ENCODE measurements around the gene FHAD1.
A peak's percentile ranks its signal among the peaks of the same experiment; 100 is the strongest.

The FHAD1 gene

DNA sequence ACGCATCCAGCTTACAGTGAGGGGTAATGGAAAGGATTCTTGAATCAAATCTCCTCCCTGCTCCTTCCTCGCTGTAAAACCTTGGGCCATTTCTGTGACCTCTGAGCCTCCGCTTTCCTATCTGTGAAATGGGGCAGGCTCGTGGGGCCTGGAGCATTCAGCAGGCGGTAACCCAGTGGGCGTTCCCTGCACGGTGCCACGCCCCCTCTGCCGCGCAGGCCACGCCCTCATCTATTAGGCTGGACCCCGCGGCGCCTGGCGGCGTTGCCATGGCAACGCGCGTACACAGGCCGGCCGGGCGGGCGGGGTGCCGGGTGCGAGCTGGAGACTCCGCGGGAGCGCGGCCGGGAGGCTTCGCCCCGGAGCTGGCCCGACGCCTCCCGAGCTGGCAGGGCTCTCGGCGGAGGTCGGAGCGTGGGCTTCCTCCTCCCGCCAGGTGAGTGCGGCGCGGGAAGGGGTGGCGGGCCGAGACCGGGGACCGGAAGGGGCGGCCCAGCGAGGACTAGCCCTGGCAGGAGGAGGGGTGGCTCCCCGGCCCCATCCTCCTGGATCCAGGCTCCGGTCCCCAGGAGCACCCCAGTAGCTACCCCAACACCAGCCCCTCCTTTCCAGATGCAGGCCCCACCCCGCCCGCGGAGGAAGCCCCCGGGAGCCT lies at the start of gene FHAD1:
FHAD1 (plus strand) TSS at position 264 of the 655 bp plus-strand sequence. CDS start 4,562 bp downstream, outside the sequence.
- DNase-seq (ENCODE audit: low read depth in 2 of 2) = peak in 1 of 2 donors; percentile 45

DNA sequence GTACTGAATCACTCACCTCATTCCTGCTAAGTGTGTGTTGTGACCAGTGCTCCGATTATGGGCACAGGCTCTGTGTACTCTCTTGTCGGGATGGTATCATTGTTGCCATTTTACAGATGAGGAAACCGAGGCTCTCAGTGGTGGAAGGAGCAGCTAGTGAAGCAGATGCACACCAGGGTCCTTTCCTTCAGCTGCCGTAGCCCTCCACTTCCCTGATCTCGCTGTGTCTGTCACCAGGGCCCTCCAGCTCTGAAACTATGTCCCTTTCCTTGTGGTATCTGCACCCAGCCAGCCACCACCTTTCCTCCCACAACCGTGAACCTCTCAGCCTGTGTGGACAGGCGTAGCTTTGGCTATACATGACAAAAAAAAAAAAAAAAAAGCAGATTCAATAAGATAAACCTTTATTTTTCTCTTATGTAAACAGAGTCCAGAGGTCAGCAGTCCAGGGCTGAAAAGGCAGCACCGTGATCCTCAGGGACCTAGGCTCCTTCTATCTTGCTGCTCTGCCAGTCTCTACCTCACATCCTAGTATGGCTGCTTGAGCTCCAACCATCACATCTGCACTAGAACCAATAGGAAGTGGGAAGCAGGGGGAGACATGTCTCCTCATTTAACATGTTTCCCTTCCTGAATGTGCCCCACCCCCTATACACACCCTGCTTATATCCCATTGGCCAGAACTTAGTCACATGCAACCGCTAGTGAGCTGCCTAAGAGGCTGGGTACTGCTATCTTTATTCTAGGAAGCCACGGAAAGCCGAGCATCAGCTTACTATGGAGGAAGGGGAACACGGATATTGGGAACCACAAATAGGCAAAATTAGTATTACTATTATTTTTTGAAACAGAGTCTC lies 49.2 kb upstream of the FHAD1 start:
- no peak for DNase-seq (ENCODE audit: low read depth in 2 of 2)

DNA sequence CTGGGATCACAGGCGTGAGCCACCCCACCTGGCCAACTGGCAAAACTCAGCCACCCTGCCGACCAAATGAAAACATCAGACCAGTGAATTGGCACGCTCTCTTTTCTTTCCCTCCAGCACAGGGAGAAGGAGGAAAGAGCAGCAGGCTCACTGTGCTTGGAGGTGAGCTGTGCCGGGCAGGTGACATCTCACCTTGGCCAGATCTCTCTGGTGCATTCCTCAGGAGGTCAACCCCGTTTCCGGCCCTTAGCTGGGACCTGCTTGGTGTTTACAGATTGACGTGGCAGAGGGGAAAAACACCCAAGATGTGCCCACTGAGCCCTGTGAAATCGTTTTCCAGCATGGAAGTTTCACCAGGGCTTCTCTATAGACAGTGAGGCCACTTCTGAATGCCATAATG lies 48.3 kb upstream of the FHAD1 start:
- DNase-seq (ENCODE audit: low read depth in 2 of 2) = no peak

DNA sequence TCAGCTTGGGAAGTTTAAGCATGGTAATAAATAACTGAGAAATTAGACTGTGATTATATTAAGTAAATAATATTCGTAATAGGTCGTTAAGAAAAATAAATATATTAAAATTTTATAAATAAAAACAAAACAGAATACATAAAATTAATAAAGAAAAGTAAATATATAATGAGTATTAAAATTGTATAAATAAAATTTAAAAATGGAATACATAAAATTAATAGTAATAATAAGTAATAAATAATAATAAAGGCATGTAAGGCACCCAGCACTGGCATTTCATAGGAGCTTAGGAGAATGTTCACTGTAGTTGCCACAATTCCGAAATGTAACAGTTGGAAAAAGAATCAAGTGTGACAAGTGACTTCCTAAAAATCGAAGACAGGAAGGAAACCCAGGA lies 45.8 kb upstream of the FHAD1 start:
- DNase-seq (ENCODE audit: low read depth in 2 of 2) = no peak

DNA sequence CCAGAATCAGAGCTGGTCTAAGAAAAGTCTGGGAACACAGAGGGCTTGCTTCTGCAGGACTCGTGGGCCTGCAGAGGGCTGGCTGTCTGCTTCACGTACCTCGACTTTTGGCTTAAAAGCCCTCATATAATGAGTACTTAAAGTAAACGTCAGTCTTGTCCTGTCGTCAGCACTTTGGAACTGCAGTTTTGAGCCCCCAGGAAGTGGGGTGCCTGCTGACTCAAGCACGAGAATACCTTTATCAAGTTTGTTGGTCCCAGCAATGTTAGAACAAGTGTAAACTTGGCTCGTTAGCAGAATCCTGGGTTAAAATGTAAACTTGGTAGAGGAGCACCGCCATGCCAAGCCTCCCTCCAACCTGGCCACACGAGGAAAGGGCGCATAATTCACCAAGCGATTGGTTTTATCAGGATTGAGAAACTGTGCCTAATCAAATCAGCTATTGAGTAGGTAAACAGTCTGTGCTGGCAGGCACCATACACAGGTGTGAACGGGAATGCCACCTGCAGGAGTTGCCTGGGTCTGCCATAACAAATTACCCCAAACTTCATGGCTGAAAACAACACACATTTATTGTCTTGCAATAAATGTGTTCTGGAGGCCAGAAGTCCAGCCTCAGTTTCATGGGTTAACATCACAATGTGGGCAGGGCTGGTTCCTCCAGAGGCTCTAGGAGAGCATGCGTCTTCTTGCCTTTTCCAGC lies 45.0 kb upstream of the FHAD1 start:
- no peak for DNase-seq (ENCODE audit: low read depth in 2 of 2)

DNA sequence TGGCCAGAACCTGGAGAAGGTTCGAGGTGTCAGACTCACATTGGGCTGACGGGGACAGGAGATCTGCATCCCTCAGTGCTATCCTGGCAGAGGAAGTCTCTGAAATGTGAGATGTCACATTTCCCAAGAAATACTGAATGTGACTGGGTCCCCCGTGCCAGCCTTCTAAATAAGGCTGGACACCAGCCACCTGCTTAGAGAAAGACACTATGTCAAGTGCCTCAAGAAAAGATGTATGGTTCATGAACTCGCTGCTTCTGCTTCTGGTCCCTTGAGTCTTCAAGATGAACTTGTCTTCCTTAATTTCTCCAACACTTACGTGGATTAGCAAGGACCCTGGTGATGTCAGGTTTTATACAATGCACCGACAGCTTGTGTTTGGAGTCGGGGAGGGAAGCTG lies 42.1 kb upstream of the FHAD1 start:
- no peak for DNase-seq (ENCODE audit: low read depth in 2 of 2)

DNA sequence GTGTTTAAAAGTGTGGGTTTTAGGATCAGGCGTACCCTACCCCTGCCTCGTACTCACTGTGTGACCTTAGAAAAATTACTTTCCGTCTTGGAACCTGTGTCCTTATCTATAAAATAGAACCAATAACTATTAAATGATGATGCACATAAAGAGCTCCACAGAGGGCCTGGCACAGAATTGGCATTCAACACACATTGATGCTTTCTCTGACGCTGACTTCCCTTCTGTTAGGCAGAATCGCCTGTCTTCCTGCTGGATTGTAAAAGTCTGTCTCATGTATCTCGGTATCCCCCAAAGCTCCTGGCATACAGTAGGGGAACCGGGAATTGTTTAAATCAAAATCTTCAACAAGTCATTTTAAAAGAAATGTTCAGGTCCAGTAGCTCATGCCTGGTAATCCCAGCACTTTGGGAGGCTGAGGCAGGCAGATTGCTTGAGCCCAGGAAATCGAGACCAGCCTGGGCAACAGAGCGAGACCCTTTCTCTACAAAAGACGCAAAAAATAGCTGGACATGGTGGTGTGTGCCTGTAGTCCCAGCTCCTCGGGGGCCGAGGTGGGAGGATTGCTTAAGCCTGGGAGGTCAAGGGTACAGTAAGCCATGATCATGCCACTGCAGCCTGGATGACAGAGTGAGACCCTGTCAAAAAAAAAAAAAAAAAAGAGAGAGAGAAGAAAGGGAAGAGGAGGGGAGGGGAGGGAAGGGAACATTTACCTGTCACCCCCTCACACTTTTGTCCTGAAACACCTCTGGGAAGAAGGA lies 41.3 kb upstream of the FHAD1 start:
- DNase-seq (ENCODE audit: low read depth in 2 of 2) = no peak

DNA sequence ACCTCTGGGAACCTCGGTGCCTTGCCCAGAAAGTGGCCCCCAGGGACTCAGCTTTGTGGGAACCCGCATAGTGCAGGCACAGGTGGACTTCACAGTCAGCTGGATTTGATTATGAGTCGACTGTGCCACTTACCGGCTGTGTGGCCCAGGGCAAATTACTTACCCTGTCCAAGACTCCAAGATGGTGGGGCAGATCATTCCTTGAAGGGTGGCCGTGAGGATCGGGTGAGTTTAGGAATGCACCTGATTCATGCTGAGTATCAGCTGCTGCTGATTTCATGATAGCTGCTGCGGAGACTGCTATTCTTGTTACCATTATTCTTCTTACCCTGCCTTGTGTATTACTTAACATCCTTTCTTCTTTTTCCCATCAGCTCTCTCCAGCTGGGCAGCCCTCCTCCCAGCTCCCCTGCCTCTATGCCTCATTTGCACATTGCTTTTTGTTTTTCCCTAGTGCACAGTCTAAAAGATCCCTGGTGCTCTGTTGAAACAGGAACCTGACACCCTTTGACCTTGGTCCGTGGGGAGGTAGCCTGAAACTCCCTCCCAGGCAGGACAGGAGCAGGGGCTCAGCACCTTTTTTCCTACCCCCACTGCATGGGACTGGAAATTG lies 40.5 kb upstream of the FHAD1 start:
- no peak for DNase-seq (ENCODE audit: low read depth in 2 of 2)

DNA sequence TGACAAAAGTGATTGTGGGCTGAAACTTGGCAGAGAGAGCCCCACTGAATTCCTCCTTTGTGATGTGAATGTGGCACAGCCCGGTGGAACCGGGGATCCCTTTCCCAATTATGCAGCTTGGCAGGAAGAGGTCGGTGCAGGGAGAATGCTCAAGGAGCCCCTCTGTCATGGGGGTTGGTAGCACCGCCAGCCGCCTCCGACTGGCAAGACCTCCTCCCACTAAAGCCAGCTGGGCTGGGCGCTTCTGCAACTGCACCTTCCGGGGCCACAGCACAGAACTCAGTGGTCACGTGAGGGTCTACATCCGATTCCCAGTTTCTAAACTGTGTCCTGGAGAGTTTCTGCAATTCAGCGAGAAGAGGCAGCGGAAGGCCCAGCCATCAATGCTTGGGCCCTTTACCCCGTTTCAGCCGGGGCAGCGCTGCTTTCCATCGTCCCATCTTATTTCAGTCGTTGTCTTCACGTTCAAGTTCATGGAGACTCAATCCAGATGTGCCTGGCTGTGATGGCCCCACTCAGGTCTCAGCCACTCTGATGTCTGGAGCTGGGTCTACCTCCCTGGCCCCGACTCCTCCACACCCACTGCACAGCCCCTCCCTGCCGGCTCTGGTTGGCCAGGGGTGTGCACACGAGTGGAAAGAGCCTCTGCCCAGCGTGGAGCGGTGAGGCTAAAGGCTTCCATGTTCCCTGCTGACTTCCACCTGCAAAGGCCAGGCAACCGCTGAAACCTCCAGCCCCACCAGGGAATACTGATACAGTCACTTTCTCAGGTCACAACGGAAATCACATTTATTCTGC lies 39.8 kb upstream of the FHAD1 start:
- DNase-seq (ENCODE audit: low read depth in 2 of 2) = no peak

DNA sequence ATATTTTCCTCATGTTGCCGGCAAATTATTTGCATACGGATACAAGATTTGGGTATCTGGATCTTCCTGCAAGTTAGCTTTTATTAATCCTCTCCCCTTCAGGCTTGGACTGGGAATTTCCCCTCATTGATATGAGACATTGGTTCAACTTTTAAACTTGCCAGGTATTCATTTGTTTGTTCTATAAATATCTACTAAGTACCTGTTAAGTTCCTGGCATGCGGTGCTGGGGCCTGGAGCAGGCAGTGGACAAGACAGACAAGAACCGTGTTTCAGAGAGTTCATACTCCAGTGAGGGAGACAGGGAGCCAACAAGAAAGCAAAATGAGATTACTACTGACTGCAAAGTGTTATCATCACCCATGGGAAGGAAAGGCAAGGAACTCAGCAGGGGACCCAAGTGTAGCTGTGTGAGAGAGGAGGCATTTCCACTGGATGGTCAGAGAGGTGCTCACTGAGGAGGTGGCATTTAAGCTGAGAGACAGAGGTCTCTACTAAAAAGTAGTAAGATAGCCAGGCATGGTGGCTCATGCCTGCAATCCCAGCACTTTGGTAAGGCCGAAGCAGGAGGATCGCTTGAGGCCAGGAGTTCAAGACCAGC lies 39.1 kb upstream of the FHAD1 start:
- no peak for DNase-seq (ENCODE audit: low read depth in 2 of 2)

DNA sequence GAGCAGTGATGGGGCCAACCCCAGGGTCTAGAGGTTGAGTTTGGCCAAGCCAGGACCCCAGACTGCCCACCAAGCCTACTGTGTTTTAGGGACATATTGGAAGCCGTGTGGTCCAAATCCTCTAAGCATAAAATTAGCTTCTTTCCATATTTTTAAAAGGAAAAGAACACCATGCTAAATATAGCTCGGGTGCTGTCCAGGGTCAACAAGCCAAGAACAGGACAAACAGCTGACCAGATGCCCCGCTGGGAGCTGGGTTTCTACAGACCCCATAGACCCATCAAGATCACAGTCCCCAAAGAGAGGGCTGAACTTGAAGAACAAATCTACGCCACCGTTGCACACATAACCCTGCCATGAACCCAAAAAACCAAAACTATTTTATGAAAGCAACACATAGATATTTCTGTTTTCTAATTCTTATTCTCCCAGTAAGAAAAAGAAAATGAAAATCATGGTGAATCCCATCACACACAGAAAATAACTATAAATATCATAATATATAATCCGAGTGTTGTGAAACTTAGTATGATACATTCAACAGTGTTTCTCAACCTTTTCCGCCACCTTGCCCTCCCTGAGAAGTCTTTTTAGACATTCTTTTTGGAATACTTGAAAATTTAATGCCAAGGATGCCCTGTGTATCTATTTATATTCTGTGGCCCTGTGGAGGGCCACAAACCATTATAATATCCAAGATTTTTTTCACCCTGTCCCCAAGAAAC lies 36.2 kb upstream of the FHAD1 start:
- DNase-seq (ENCODE audit: low read depth in 2 of 2) = no peak

DNA sequence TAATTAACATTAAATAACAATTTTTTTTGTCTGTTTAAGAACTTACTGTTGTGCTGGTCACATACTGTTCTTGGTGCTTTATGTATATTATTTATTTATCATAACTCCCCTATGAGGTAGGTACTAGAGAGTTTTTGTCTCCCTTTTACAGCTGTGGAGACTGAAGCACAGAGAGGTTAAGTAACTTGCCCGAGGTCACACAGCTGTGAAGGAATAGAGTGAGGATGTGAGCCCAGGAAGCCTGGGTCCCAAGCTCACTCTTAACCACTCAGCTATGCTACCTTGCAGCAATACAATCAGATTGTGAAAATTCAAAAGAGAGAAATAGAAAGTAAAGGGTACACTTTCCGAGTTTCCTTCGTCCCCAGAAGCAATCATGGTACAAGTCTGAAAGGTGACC lies 35.6 kb upstream of the FHAD1 start:
- no peak for DNase-seq (ENCODE audit: low read depth in 2 of 2)

DNA sequence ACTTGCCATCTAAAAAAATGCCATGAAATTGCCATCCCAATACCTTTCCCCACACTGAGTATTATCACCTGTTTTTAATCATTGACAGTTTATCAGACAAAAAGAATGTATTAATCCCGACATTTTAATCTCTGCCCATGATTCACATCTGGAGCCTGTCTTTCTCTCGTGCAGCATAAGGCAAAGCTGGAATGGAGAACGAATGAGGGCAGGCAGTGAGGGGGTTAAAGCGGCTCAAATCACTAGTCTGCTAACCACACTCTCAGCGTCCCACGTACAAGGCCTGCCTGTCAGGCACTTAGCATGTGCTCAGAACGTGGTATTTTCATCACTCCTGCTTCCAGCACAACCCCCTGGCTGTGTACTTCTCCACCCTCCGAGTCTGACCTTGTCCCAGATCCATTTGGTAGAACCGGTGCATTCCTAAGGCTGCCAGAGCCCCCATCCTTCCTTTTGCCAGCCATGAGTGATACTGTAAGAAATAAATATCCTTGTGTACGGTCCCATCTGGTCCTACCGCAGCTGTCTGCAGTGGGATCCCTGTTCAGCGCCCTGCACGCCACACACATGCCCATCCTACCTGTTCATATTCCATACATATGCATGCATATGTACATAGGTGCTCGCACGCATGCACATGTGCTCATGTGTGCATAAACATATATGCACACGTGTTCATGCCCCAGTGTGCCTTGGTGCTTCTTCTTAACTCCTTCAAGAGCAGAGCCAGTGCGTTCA lies 34.6 kb upstream of the FHAD1 start:
- no peak for DNase-seq (ENCODE audit: low read depth in 2 of 2)

DNA sequence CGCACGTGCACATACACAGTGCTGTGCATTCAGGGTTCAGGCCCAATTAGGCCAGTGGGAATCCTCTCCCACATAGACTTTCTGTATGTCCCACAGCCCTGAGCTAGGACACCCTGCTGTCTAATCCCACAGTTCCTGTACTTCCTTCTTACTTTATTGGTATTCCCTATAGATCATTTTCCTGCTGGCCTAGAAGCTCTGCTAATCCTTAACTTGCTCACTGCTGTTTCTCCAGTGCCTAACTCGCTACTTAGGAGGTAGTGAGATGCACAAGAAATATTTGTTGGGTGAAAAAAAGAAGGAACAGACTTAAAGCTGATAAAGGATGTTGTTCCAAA lies 34.1 kb upstream of the FHAD1 start:
- no peak for DNase-seq (ENCODE audit: low read depth in 2 of 2)

DNA sequence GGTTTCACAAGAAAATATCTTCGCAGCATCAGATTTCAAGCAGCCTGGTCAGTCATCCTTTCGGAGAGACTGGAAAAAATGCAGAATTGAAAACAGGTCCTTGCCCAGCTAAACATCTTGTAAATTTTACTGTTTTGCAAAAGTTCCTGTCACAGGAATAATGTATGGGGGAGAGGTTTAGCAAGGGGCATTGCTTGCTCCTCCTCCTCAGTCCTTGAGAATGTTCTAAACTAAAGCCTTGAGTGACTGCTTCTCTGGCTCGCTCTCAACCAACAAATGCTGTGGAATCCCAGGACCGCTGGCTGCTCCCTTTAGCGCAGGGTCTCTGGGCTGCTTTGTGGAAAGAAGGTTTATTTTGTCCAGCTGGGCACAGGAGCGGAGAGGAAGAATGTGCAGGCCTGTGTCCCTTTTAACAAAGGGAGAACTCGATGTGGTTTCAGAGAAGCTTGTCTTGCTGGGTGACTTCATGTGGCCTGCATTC lies 33.6 kb upstream of the FHAD1 start:
- no peak for DNase-seq (ENCODE audit: low read depth in 2 of 2)

DNA sequence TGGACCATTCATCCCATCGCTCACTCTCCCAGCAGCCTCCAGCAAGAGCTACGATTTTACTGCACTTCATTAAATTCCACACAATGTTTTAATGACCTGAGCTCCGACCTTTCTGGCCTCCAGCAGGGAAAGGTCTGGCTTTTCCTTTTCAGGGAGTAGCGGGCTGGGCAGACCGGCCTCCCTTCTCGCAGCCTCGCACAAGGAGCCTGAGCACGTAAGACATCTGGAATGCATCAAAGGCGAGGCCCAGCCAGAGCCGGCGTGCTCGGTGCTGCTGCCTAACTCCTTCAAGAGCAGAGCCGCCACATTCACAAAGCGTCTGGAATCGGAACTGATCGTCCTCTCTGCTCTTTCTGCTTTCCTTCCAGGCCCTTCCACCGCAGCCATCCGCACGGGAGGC lies 32.5 kb upstream of the FHAD1 start:
- DNase-seq (ENCODE audit: low read depth in 2 of 2) = no peak

DNA sequence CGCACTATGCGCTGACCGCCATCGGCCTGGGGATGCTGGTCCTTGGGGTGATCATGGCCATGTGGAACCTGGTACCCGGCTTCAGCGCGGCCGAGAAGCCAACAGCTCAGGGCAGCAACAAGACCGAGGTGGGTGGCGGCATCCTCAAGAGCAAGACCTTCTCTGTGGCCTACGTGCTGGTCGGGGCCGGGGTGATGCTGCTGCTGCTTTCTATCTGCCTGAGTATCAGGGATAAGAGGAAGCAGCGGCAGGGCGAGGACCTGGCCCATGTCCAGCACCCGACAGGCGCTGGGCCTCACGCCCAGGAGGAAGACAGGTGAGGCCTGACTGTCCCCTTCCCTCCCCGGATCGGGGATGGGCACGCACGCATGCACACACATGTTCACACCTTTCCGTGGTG lies 31.9 kb upstream of the FHAD1 start:
- DNase-seq (ENCODE audit: low read depth in 2 of 2) = no peak

DNA sequence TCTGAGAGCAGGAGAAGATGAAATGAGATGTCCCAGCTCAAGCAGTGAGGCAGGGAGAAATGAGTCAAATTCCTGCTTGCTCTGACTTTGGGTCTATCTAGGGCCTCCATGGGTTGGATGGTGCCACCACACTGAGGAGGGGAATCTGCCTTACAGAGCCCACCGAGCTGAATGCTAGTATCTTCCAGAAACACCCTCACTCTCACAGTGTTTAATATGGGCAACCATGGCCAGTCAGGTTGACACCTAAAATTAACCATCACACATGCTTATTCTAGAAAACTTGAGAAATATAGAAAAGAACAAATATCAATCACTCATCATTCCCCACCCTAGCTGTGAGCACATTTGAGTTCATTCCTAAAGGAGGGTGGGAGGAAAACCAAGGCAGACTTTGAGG lies 29.4 kb upstream of the FHAD1 start:
- no peak for DNase-seq (ENCODE audit: low read depth in 2 of 2)
